ENCODE measurements around the gene CCDC106. TPM values are rescaled to one million over a fixed set of nuclear protein-coding genes. Genes with fewer than 3 reads are reported as not detected.

CCDC106 gene
- total RNA-seq, 3 donors from 2014 or later: 3.9 to 7.8 (median 4.8) TPM

Other genes with a start within 250 kb of the CCDC106 start
- 100 to 1,000 TPM; 226 to 281 (median 237) TPM for gene UBE2S, start 240.4 kb upstream of the CCDC106 start, total RNA-seq
- gene SHISA7, start 204.9 kb upstream of the CCDC106 start, total RNA-seq: not detected
- gene ISOC2, start 186.6 kb upstream of the CCDC106 start, total RNA-seq: 10 to 100 TPM; 63.2 to 65.1 (median 64.5) TPM
- not detected for gene C19orf85, start 183.5 kb upstream of the CCDC106 start, total RNA-seq
- 10 to 100 TPM; 11.0 to 12.6 (median 12.1) TPM for gene ZNF628, start 171.6 kb upstream of the CCDC106 start, total RNA-seq
- gene NAT14, start 163.0 kb upstream of the CCDC106 start, total RNA-seq: 10 to 100 TPM; 16.0 to 23.4 (median 17.6) TPM
- gene SSC5D, start 159.8 kb upstream of the CCDC106 start, total RNA-seq: under 1 TPM; 0.29 to 0.66 (median 0.38) TPM
- gene SBK2, start 111.1 kb upstream of the CCDC106 start, total RNA-seq: not detected
- gene SBK3, start 102.7 kb upstream of the CCDC106 start, total RNA-seq: not detected
- gene ZNF579, start 67.4 kb upstream of the CCDC106 start, total RNA-seq: 10 to 100 TPM; 10.1 to 12.2 (median 11.0) TPM
- gene FIZ1, start 48.7 kb upstream of the CCDC106 start, total RNA-seq: 10 to 100 TPM; 31.4 to 35.5 (median 34.4) TPM
- 10 to 100 TPM; 12.5 to 12.6 (median 12.6) TPM for gene ZNF524, start 47.9 kb upstream of the CCDC106 start, total RNA-seq
- gene ZNF865, start 42.6 kb upstream of the CCDC106 start, total RNA-seq: 10 to 100 TPM; 14.5 to 15.9 (median 15.4) TPM
- gene ZNF784, start 23.6 kb upstream of the CCDC106 start, total RNA-seq: 1 to 10 TPM; 3.3 to 3.4 (median 3.4) TPM
- gene ZNF580, start 7.2 kb upstream of the CCDC106 start, total RNA-seq: 10 to 100 TPM; 27.1 to 31.5 (median 28.5) TPM
- 10 to 100 TPM; 46.2 to 54.1 (median 52.7) TPM for gene ZNF581, start 4.6 kb upstream of the CCDC106 start, total RNA-seq
- 100 to 1,000 TPM; 467 to 532 (median 476) TPM for gene U2AF2, start 6.8 kb downstream of the CCDC106 start, total RNA-seq
- gene EPN1, start 27.0 kb downstream of the CCDC106 start, total RNA-seq: 10 to 100 TPM; 55.0 to 61.4 (median 55.2) TPM
- gene NLRP9, start 90.2 kb downstream of the CCDC106 start, total RNA-seq: not detected
- gene RFPL4A, start 110.9 kb downstream of the CCDC106 start, total RNA-seq: not detected
- gene RFPL4AL1, start 120.9 kb downstream of the CCDC106 start, total RNA-seq: not detected
- gene NLRP11, start 183.8 kb downstream of the CCDC106 start, total RNA-seq: under 1 TPM; 0.14 to 0.18 (median 0.18) TPM
- gene NLRP4, start 188.3 kb downstream of the CCDC106 start, total RNA-seq: not detected